SU-DHL-6 (cell line): ENCODE data around the gene SPG21.

Experiments used
- H2AFZ ChIP-seq: fragments of 200-600 bp; sonication (generic); 2 replicates; pipeline ENCODE4 v1.6.1; 2014; ENCODE audit warnings: low read depth, mild to moderate bottlenecking, moderate library complexity, mixed read lengths, antibody characterized with exemption, low read length; ENCODE audit not compliant: severe bottlenecking
- H3F3A ChIP-seq: fragments of 200-600 bp; shearing (Covaris generic); 2 replicates; pipeline ENCODE4 v1.6.0; 2016; ENCODE audit warnings: antibody characterized with exemption, mild to moderate bottlenecking; ENCODE audit not compliant: insufficient read depth
- H3K27ac ChIP-seq: fragments of 200-600 bp; sonication (generic); 2 replicates; pipeline ENCODE4 v1.5.1; 2016; ENCODE audit warnings: low read depth, mild to moderate bottlenecking, low read length, moderate library complexity, mixed read lengths
- H3K27me3 ChIP-seq: fragments of 200-600 bp; sonication (generic), shearing (Covaris generic); 2 replicates; pipeline ENCODE4 v1.6.0; 2014; ENCODE audit warnings: mild to moderate bottlenecking, low read length
- H3K36me3 ChIP-seq: fragments of 200-600 bp; sonication (generic); 2 replicates; pipeline ENCODE4 v1.6.1; 2014; ENCODE audit warnings: mild to moderate bottlenecking, low read length, mixed read lengths
- H3K4me2 ChIP-seq: fragments of 300-600, 200-600 bp; shearing (Covaris generic), sonication (generic); 2 replicates; pipeline ENCODE4 v1.6.0; 2014; ENCODE audit warnings: low read length, low read depth, mild to moderate bottlenecking; ENCODE audit not compliant: poor library complexity, severe bottlenecking
- H3K4me3 ChIP-seq: fragments of 200-600 bp; sonication (generic); 2 replicates; pipeline ENCODE4 v1.5.1; 2014; ENCODE audit warnings: antibody characterized with exemption, low read length, mild to moderate bottlenecking, mixed read lengths; ENCODE audit not compliant: insufficient read depth, poor library complexity, severe bottlenecking
- H3K79me2 ChIP-seq: fragments of 200-600 bp; sonication (generic); 2 replicates; pipeline ENCODE4 v1.6.1; 2014; ENCODE audit warnings: mild to moderate bottlenecking, low read length, moderate library complexity; ENCODE audit not compliant: insufficient read depth
- H3K9ac ChIP-seq: fragments of 200-600 bp; sonication (generic); 2 replicates; pipeline ENCODE4 v1.7.0; 2014; ENCODE audit warnings: mild to moderate bottlenecking, low read length
- H3K9me2 ChIP-seq: fragments of 200-600 bp; sonication (generic); replicated peaks from 2 replicates; pipeline ENCODE4 v1.6.1; 2014; ENCODE audit warnings: low read length; ENCODE audit not compliant: insufficient read depth
- H3K9me3 ChIP-seq: fragments of 200-600 bp; sonication (generic); 2 replicates; pipeline ENCODE4 v1.6.1; 2014; ENCODE audit warnings: low read length, mixed read lengths; ENCODE audit not compliant: insufficient read depth
- H4K20me1 ChIP-seq: fragments of 200-600 bp; sonication (generic); 2 replicates; pipeline ENCODE4 v1.6.1; 2014; ENCODE audit warnings: low read depth, mild to moderate bottlenecking, antibody characterized with exemption, low read length, moderate library complexity, mixed read lengths
- EZH2phosphoT487 ChIP-seq: fragments of 200-600 bp; sonication (generic), shearing (Covaris generic); conservative IDR thresholded peaks from 2 replicates; pipeline ENCODE4 v1.6.1; 2018; ENCODE audit warnings: mild to moderate bottlenecking, antibody characterized with exemption, low read length, moderate library complexity, mixed read lengths
- TF ChIP-seq, protein P1 (sequence below): fragments of 200-600 bp; sonication (generic); IDR thresholded peaks from one replicate; pipeline ENCODE4 v1.5.1; 2017; ENCODE audit warnings: antibody characterized with exemption, mild to moderate bottlenecking, low read length, moderate library complexity; ENCODE audit not compliant: insufficient read depth, poor library complexity, severe bottlenecking

SPG21 gene

DNA sequence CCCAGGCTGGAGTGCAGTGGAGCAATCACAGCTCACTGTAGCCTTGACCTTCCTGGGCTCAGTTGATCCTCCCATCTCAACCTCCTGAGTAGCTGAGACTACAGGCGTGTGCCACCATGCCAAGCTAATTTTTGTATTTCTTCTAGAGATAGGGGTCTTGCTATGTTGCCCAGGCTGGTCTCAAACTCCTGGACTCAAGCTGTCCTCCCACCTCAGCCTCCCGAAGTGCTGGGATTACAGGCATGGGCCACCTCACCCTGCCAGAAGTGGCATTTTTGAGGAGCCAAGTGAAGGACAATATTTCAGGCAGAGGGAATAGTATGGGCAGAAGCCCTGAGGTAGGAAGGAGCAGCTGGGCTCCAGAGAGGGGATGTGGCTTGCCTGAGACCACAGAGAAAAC, 73.3 kb downstream of the SPG21 start:
- TF ChIP-seq EZH2phosphoT487, result no peak
- TF ChIP-seq, protein P1, sequence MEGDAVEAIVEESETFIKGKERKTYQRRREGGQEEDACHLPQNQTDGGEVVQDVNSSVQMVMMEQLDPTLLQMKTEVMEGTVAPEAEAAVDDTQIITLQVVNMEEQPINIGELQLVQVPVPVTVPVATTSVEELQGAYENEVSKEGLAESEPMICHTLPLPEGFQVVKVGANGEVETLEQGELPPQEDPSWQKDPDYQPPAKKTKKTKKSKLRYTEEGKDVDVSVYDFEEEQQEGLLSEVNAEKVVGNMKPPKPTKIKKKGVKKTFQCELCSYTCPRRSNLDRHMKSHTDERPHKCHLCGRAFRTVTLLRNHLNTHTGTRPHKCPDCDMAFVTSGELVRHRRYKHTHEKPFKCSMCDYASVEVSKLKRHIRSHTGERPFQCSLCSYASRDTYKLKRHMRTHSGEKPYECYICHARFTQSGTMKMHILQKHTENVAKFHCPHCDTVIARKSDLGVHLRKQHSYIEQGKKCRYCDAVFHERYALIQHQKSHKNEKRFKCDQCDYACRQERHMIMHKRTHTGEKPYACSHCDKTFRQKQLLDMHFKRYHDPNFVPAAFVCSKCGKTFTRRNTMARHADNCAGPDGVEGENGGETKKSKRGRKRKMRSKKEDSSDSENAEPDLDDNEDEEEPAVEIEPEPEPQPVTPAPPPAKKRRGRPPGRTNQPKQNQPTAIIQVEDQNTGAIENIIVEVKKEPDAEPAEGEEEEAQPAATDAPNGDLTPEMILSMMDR, result no peak
- Histone ChIP-seq H3K9me2 (no peaks in the 10 kb centered on the region), H4K20me1 (no peaks in the 10 kb centered on the region), H2AFZ (no peak overlapping the region), H3K79me2 (no peaks in the 10 kb centered on the region), H3F3A (no peaks in the 10 kb centered on the region), H3K27ac (no peak overlapping the region), H3K36me3 (no peaks in the 10 kb centered on the region), H3K9ac (no peak overlapping the region), H3K4me3 (no peak overlapping the region), H3K4me2 (no peak overlapping the region), H3K27me3 (no peaks in the 10 kb centered on the region), H3K9me3 (no peaks in the 10 kb centered on the region)

DNA sequence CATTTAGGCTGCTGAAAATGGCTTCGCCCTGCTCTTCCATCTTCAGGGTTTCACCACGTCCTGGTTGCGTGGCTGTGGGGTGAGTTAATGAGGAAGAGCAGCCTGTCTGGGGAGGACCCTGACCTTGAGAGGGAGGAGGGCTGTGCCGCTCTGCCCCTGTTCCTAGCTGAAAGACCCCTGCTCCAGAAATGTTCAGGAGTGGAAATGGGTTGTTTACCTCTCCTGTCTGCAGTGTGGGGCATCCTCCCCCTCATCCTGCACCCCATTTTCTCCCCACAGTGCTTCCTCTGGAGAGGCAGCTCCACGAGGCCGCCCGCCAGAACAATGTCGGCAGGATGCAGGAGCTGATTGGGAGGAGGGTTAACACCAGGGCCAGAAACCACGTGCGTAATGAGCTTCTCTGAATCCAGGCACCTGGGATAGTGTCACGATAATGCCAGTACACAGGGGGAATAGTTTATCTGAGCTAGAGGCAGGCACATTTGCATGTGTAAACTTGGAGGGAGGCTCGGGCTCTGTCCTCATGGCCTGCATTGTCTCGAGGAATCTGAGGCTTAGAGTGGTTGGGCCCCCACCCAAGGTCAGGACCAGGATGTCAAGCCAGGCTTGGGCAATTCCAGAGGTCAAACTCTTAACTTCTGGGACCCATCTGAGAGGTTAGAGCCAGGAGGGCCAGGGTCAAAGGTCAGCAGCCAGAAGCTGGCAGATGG, 74.0 kb downstream of the SPG21 start:
- no peak overlapping the region for H3K9ac ChIP-seq
- no peaks in the 10 kb centered on the region for H3K36me3 ChIP-seq
- no peaks in the 10 kb centered on the region for H3K27me3 ChIP-seq
- H3K27ac ChIP-seq, result no peak overlapping the region
- TF ChIP-seq EZH2phosphoT487, result no peak
- TF ChIP-seq, protein P1, result no peak
- H2AFZ ChIP-seq, result no peak overlapping the region
- H3K79me2 ChIP-seq, result no peaks in the 10 kb centered on the region
- no peaks in the 10 kb centered on the region for H3K9me3 ChIP-seq
- H4K20me1 ChIP-seq, result no peaks in the 10 kb centered on the region
- H3K4me2 ChIP-seq, result no peak overlapping the region
- H3K9me2 ChIP-seq, result no peaks in the 10 kb centered on the region
- 0 out of 2 replicates have a peak, but pooled peaks cover 4% of the 10 kb centered on the region for H3F3A ChIP-seq
- H3K4me3 ChIP-seq, result no peak overlapping the region
